ENCODE data around the gene OCEL1. TPM values are rescaled to one million over a fixed set of nuclear protein-coding genes. Genes with fewer than 3 reads are reported as not detected.

The OCEL1 gene
- total RNA-seq, 1 donor from 2014 or later = 22.3 TPM

DNA sequence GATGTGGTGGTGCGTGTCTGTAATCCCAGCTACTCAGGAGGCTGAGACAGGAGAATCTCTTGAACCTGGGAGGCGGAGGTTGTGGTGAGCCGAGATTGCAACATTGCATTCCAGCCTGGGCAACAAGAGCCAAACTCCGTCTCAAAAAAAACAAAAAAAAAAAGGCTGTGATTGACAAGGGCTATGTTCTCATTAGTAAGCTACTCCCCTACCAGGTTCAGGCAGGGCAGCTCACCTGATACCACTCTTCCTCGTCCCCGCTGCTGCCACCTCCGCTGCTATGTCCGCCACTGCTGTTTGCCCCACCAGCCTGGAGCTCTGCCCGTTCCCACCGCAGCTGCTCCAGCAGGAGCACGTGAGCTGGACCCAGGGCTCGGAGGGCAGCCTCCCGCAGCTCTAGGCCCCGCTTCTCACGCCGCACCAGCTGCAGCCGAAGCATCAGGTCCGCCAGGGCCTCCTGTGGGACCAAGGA is 29.2 kb downstream of the OCEL1 start:
- Mint-ChIP-seq H3K36me3 (ENCODE audit: low read depth) (no peaks in the 10 kb centered on the region), H3K27me3 (ENCODE audit: low read depth) (no peaks in the 10 kb centered on the region), H3K27ac (ENCODE audit: unreplicated experiment) (no peak overlapping the region), H3K4me3 (ENCODE audit: unreplicated experiment) (no peak overlapping the region), H3K9me3 (ENCODE audit: low read depth) (no peaks in the 10 kb centered on the region), H3K4me1 (ENCODE audit: low read depth) (peaks cover 7% of the 10 kb centered on the region)
- no peak for DNase-seq (ENCODE audit: low spot score)
- TF ChIP-seq CTCF (IDR thresholded peaks at IDR 0.05) = no peak

DNA sequence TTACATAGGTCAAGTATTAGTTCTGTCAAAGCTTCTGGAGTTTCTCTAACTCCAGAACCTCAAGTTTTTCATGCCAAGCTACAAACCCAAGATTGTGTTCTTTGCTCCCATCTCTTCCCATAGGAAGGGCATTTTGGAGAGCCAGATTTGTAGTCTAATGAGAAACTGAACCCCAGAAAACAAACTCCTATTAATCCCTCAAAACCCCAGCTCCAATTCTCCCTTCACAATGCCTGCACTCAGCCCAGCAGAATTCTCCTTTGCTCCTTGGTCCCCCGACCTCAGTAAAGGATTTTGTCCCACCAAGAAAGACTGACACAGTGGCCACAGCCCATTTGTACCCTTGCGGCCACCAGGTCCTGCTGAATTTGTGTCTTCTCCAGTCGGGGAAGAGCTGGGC is 30.1 kb downstream of the OCEL1 start:
- Mint-ChIP-seq H3K4me3 (ENCODE audit: unreplicated experiment) (no peak overlapping the region), H3K27me3 (ENCODE audit: low read depth) (peaks cover 2% of the 10 kb centered on the region), H3K36me3 (ENCODE audit: low read depth) (no peaks in the 10 kb centered on the region), H3K27ac (ENCODE audit: unreplicated experiment) (no peak overlapping the region), H3K9me3 (ENCODE audit: low read depth) (no peaks in the 10 kb centered on the region), H3K4me1 (ENCODE audit: low read depth) (peaks cover 10% of the 10 kb centered on the region)
- DNase-seq (ENCODE audit: low spot score) = no peak
- no peak for TF ChIP-seq CTCF (IDR thresholded peaks at IDR 0.05)

DNA sequence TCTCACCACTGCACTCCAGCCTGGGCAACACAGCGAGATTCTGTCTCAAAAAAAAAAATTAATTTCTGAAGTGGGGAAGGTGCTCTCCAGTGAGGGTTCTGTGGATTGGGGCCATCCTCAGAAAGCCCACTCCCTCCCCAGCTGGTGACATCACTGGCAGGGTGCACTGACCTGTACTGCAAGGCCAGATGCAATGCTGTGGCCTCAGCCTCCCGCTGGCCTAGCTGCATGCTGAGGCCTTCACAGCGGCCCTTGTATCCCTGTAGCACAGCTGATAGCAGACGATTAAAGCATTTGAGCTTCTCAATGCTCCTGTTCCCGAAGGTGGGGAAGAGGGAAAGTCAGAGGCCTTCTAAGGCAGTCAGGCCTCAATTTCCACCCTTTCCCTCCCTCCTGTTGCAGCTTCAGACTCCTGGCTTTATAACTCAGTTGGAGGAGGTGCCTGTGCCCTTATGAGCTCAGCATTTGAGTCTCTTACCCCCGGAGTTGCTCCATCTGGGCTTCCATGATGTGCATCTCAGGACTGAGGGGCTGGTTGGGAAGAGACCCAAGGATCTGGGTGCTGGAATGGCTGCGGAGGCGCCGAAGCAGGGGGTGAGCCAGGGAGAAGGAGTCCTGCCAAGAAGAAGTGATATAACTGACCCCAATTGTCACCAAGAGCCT is 33.2 kb downstream of the OCEL1 start:
- Mint-ChIP-seq H3K4me1 (ENCODE audit: low read depth) (peaks cover 10% of the 10 kb centered on the region), H3K9me3 (ENCODE audit: low read depth) (no peaks in the 10 kb centered on the region), H3K27me3 (ENCODE audit: low read depth) (peaks cover 2% of the 10 kb centered on the region), H3K27ac (ENCODE audit: unreplicated experiment) (no peak overlapping the region), H3K4me3 (ENCODE audit: unreplicated experiment) (no peak overlapping the region), H3K36me3 (ENCODE audit: low read depth) (no peaks in the 10 kb centered on the region)
- no peak for TF ChIP-seq CTCF (IDR thresholded peaks at IDR 0.05)
- no peak for DNase-seq (ENCODE audit: low spot score)

- peaks cover 2% of the 10 kb centered on the region for H3K27me3 Mint-ChIP-seq (ENCODE audit: low read depth)
- no peak for DNase-seq (ENCODE audit: low spot score)
Measured at GRCh38 chr19:17259934-17260333, 33.9 kb downstream of the OCEL1 start.

GRCh38 chr19:17260842-17261325 is 34.9 kb downstream of the OCEL1 start:
- peaks cover 2% of the 10 kb centered on the region for H3K27me3 Mint-ChIP-seq (ENCODE audit: low read depth)
- H3K4me3 Mint-ChIP-seq (ENCODE audit: unreplicated experiment) = no peak overlapping the region
- peak; percentile 96 for TF ChIP-seq CTCF (IDR thresholded peaks at IDR 0.05)
- no peaks in the 10 kb centered on the region for H3K9me3 Mint-ChIP-seq (ENCODE audit: low read depth)
- H3K36me3 Mint-ChIP-seq (ENCODE audit: low read depth) = no peaks in the 10 kb centered on the region
- no peak overlapping the region for H3K27ac Mint-ChIP-seq (ENCODE audit: unreplicated experiment)
- peaks cover 3% of the 10 kb centered on the region for H3K4me1 Mint-ChIP-seq (ENCODE audit: low read depth)
- no peak for DNase-seq (ENCODE audit: low spot score)

More at GRCh38 chr19:17259934-17260333, 33.9 kb downstream of the OCEL1 start:
- Mint-ChIP-seq H3K27ac (ENCODE audit: unreplicated experiment) (no peak overlapping the region), H3K36me3 (ENCODE audit: low read depth) (no peaks in the 10 kb centered on the region), H3K4me1 (ENCODE audit: low read depth) (peaks cover 8% of the 10 kb centered on the region), H3K4me3 (ENCODE audit: unreplicated experiment) (no peak overlapping the region), H3K9me3 (ENCODE audit: low read depth) (no peaks in the 10 kb centered on the region)
- no peak for TF ChIP-seq CTCF (IDR thresholded peaks at IDR 0.05)
